Glutamatergic neuron (in vitro differentiated cells): ENCODE measurements around the gene HFM1. TPM values are rescaled to one million over a fixed set of nuclear protein-coding genes. Genes with fewer than 3 reads are reported as not detected.
A peak's percentile ranks its signal among the peaks of the same experiment; 100 is the strongest.
"Not testable (repeated sequence)": the region's sequence is repeated elsewhere in the genome, so short reads cannot be mapped to it uniquely, and the experiment has no call there.

Experiments
- DNase-seq: peaks from one replicate; pipeline ENCODE4 v3.0.0; 2022
- H3K27ac Mint-ChIP-seq: one replicate; pipeline ENCODE4 v1.8.0; 2020; ENCODE audit warnings: mild to moderate bottlenecking, mixed read lengths, inconsistent platforms; ENCODE audit not compliant: unreplicated experiment
- H3K27me3 Mint-ChIP-seq: one replicate; pipeline ENCODE4 v1.8.0; 2020; ENCODE audit warnings: mild to moderate bottlenecking, moderate library complexity, mixed read lengths, inconsistent platforms; ENCODE audit not compliant: unreplicated experiment
- H3K36me3 Mint-ChIP-seq: one replicate; pipeline ENCODE4 v1.8.0; 2020; ENCODE audit warnings: mild to moderate bottlenecking, mixed read lengths, inconsistent platforms; ENCODE audit not compliant: unreplicated experiment
- H3K4me1 Mint-ChIP-seq: one replicate; pipeline ENCODE4 v1.8.0; 2020; ENCODE audit warnings: mild to moderate bottlenecking, low read depth, mixed read lengths, inconsistent platforms; ENCODE audit not compliant: unreplicated experiment
- H3K4me3 Mint-ChIP-seq: one replicate; pipeline ENCODE4 v1.8.0; 2020; ENCODE audit warnings: mild to moderate bottlenecking, mixed read lengths, inconsistent platforms; ENCODE audit not compliant: unreplicated experiment
- H3K9me3 Mint-ChIP-seq: one replicate; pipeline ENCODE4 v1.8.0; 2020; ENCODE audit warnings: mild to moderate bottlenecking, moderate library complexity, mixed read lengths, inconsistent platforms; ENCODE audit not compliant: unreplicated experiment
- long read RNA-seq: library from polyadenylated mRNA; unstranded; transcript quantifications from one replicate; pipeline ENCODE4 v2.0.0, GENCODE V29; 2020; ENCODE audit not compliant: unreplicated experiment
- total RNA-seq: library from RNA; stranded (reverse); fragmentation: NEBNext Ultra II Directional; extraction: Animal tissue kit (Norgen Biotek cat#: 25700); gene quantifications from one replicate; pipeline ENCODE4 v1.2.1, GENCODE V29; 2021; ENCODE audit not compliant: unreplicated experiment
- TF ChIP-seq, protein P1 (sequence below): fragments of 200-600 bp; sonication (generic); IDR thresholded peaks from one replicate; pipeline ENCODE4 v1.5.0; 2021; ENCODE audit not compliant: partially characterized antibody, unreplicated experiment

HFM1 gene, protein sequence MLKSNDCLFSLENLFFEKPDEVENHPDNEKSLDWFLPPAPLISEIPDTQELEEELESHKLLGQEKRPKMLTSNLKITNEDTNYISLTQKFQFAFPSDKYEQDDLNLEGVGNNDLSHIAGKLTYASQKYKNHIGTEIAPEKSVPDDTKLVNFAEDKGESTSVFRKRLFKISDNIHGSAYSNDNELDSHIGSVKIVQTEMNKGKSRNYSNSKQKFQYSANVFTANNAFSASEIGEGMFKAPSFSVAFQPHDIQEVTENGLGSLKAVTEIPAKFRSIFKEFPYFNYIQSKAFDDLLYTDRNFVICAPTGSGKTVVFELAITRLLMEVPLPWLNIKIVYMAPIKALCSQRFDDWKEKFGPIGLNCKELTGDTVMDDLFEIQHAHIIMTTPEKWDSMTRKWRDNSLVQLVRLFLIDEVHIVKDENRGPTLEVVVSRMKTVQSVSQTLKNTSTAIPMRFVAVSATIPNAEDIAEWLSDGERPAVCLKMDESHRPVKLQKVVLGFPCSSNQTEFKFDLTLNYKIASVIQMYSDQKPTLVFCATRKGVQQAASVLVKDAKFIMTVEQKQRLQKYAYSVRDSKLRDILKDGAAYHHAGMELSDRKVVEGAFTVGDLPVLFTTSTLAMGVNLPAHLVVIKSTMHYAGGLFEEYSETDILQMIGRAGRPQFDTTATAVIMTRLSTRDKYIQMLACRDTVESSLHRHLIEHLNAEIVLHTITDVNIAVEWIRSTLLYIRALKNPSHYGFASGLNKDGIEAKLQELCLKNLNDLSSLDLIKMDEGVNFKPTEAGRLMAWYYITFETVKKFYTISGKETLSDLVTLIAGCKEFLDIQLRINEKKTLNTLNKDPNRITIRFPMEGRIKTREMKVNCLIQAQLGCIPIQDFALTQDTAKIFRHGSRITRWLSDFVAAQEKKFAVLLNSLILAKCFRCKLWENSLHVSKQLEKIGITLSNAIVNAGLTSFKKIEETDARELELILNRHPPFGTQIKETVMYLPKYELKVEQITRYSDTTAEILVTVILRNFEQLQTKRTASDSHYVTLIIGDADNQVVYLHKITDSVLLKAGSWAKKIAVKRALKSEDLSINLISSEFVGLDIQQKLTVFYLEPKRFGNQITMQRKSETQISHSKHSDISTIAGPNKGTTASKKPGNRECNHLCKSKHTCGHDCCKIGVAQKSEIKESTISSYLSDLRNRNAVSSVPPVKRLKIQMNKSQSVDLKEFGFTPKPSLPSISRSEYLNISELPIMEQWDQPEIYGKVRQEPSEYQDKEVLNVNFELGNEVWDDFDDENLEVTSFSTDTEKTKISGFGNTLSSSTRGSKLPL (N-terminal part only)
- total RNA-seq, result 10.2 TPM
- long read RNA-seq, partial matches to known transcripts, result 0 of 2 reads
- long read RNA-seq, other reads (novel, unspliced or antisense), result 2 of 2 reads

DNA sequence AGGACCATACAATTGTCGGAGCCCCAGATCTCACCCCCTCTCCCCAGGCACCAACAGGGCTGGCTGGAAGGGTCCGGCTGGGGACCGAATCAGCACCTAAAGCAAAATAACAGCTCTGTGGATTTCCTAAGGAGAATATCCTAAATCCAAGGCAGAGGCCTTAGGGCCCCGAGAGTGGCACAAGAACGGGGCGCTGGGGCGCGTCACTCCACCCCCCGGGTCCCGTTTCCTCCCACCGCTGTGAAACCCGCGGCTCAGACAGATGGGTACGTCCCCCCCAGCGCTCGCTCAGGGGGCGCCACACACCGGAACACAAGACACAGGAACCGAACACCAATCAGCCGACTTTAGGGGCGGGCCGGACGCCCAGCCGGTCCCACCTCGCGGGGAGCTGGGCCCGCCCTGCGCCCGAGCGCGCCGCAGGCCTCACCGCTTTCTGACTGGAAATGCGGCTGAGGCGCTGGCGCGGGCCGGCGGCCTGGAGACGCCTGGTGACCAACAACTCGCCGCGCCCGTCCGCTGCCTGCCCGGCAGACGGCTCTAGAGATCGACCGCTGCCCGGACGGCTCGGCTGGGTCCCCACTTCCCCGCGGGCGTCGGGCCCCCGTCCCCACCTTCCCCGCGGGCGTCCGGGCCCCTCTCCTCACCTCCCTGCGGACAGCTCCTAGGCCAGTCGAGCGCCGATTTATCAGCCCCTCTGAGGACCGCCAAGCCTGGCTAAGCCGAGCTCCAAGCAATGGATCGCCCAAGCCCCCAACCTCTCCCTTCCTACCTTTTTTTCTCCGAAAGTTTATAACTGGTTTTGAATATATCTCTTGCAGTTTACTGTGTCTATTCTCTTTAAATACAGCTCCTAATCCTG, at the start of gene HFM1:
HFM1 (minus strand) TSS at position 687 of the 862 bp plus-strand sequence. CDS start 3,755 bp downstream, outside the sequence.
- H3K4me1 Mint-ChIP-seq, result no peaks in the 10 kb centered on the region
- no peaks in the 10 kb centered on the region for H3K36me3 Mint-ChIP-seq
- H3K4me3 Mint-ChIP-seq, result peak within 1 kb of the TSS; percentile 90
- H3K27ac Mint-ChIP-seq, result peak within 1 kb of the TSS; percentile 94
- peaks cover 2% of the 10 kb centered on the region for H3K9me3 Mint-ChIP-seq
- DNase-seq, result peak; percentile 89
- H3K27me3 Mint-ChIP-seq, result peaks cover 2% of the 10 kb centered on the region
- TF ChIP-seq, protein P1, sequence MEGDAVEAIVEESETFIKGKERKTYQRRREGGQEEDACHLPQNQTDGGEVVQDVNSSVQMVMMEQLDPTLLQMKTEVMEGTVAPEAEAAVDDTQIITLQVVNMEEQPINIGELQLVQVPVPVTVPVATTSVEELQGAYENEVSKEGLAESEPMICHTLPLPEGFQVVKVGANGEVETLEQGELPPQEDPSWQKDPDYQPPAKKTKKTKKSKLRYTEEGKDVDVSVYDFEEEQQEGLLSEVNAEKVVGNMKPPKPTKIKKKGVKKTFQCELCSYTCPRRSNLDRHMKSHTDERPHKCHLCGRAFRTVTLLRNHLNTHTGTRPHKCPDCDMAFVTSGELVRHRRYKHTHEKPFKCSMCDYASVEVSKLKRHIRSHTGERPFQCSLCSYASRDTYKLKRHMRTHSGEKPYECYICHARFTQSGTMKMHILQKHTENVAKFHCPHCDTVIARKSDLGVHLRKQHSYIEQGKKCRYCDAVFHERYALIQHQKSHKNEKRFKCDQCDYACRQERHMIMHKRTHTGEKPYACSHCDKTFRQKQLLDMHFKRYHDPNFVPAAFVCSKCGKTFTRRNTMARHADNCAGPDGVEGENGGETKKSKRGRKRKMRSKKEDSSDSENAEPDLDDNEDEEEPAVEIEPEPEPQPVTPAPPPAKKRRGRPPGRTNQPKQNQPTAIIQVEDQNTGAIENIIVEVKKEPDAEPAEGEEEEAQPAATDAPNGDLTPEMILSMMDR, result no peak

DNA sequence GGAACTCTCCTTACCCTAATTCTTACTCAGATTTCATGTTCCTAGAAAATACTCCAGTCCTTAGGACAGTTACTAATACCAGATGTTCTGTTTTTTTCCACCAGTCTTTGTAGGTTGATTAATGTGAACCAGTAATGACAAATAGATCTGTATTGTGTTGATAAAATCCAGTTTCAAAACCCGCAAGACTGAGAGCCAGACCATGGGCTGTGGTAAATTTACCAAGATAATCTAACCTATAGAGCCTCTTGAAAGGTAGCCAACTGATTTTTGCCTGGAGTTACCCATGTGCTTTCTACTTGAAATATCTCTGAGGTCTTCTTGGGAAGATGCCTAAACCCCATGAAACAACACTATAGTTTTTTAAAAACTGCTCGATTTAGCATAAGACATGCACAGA, 49.5 kb upstream of the HFM1 start:
- TF ChIP-seq, protein P1, result no peak
- no peaks in the 10 kb centered on the region for H3K4me1 Mint-ChIP-seq
- H3K9me3 Mint-ChIP-seq, result peaks cover 2% of the 10 kb centered on the region
- no peak overlapping the region for H3K4me3 Mint-ChIP-seq
- no peak for DNase-seq
- H3K36me3 Mint-ChIP-seq, result no peaks in the 10 kb centered on the region
- H3K27me3 Mint-ChIP-seq, result no peaks in the 10 kb centered on the region
- no peak overlapping the region for H3K27ac Mint-ChIP-seq

DNA sequence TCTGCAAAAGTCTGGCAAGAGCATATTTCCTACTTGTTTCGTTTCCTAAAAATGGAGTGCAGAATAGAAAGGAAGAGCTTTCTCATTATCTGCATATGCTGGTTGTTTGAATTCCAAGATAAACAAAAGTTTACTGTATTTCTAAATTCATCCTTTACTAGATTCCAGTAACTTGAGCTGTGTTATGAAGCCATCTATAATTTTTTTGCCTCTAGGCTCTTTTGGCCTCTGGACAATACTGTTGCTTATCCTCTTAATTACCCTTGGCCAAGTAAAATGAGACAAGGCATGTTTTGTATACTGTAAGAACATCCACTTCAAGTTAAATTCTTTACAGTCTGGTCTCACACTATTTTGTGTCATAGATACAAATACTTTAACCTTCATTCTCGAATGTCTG, 45.6 kb upstream of the HFM1 start:
- DNase-seq, result no peak
- Mint-ChIP-seq H3K36me3 (no peaks in the 10 kb centered on the region), H3K9me3 (peaks cover 2% of the 10 kb centered on the region)

DNA sequence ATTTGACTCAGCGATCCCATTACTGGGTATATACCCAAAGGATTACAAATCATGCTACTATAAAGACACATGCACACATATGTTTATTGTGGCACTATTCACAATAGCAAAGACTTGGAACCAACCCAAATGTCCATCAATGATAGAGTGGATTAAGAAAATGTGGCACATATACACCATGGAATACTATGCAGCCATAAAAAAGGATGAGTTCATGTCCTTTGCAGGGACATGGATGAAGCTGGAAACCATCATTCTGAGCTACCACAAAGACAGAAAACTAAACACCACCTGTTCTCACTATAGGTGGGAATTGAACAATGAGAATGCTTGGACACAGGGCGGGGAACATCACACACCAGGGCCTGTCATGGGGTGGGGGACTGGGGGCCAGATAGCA, 43.1 kb upstream of the HFM1 start:
- H3K4me3 Mint-ChIP-seq, H3K27me3 Mint-ChIP-seq, H3K27ac Mint-ChIP-seq, H3K9me3 Mint-ChIP-seq, H3K36me3 Mint-ChIP-seq, H3K4me1 Mint-ChIP-seq, DNase-seq: not testable (repeated sequence)

More for the DNA sequence above, 45.6 kb upstream of the HFM1 start:
- Mint-ChIP-seq H3K4me3 (no peak overlapping the region), H3K4me1 (no peaks in the 10 kb centered on the region), H3K27me3 (no peaks in the 10 kb centered on the region), H3K27ac (no peak overlapping the region)
- TF ChIP-seq, protein P1, result no peak

DNA sequence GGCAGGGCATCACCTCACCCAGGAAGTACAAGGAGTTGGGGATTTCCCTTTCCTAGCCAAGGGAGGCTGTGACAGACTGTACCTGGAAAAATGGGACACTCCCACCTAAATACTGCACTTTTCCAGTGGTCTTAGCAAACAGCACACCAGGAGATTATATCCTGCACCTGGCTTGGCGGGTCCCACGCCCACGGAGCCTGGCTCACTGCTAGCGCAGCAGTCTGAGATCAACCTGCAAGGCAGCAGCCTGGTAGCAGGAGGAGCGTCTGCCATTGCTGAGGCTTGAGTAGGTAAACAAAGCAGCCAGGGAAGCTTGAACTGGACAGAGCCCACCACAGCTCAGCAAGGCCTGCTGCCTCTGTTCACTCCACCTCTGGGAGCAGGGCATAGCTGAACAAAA, 37.3 kb upstream of the HFM1 start:
- H3K36me3 Mint-ChIP-seq, H3K27me3 Mint-ChIP-seq, H3K9me3 Mint-ChIP-seq, H3K27ac Mint-ChIP-seq, H3K4me3 Mint-ChIP-seq, DNase-seq, H3K4me1 Mint-ChIP-seq: not testable (repeated sequence)
